GM12878 (cell line): Measurements from ENCODE around the gene CSMD2. TPM values are rescaled to one million over a fixed set of nuclear protein-coding genes. Genes with fewer than 3 reads are reported as not detected.

Experiments
- ATAC-seq: fragments of 200-7000 bp; cut with Tn5 transposase; 3 replicates; pipeline ENCODE4 v1.9.1; 2020; ENCODE audit warnings: mild to moderate bottlenecking, moderate library complexity
- BruUV-seq: library from RNA; stranded (reverse); fragments of 400-500 nt; replicated peaks from 2 replicates; lab custom pipeline; 2021; lab: Mats Ljungman, UMichigan
- CTCF ChIA-PET: fragments of 300-600 bp; sonication (Branson Sonifier 250); formaldehyde crosslinking; extraction: SDS; loops from one replicate; lab custom pipeline; 2021; ENCODE audit warnings: inconsistent platforms; lab: Yijun Ruan, JAX
- POLR2A ChIA-PET: fragments of 350-600 bp; formaldehyde crosslinking; extraction: SDS; loops from one replicate; lab custom pipeline; 2021; ENCODE audit warnings: inconsistent platforms; lab: Charles Lee
- RAD21 ChIA-PET: fragments of 300-600 bp; sonication (Branson Sonifier 250); formaldehyde crosslinking; loops from one replicate; lab custom pipeline; 2023; ENCODE audit warnings: antibody characterized with exemption; ENCODE audit not compliant: unreplicated experiment; lab: Charles Lee
- SMC1A ChIA-PET: fragments of 300-600 bp; sonication (Branson Sonifier 250); formaldehyde crosslinking; loops from one replicate; lab custom pipeline; 2023; ENCODE audit not compliant: unreplicated experiment, uncharacterized antibody; lab: Charles Lee
- DNase-seq: peaks from one replicate; pipeline ENCODE4 v3.0.0-alpha.2; 2011; ENCODE audit warnings: low read depth, low spot score
- FAIRE-seq: peaks from 3 replicates; lab custom pipeline; 2011; peaks lifted over from hg19 to GRCh38; lab: Jason Lieb, UNC
- H2AFZ ChIP-seq: 2 replicates; pipeline ENCODE4 v1.6.0; 2011; ENCODE audit warnings: low read depth, low read length, control low read depth; ENCODE audit not compliant: control insufficient read depth
- H3K27ac ChIP-seq: 2 replicates; pipeline ENCODE4 v1.5.1; 2011; ENCODE audit warnings: control low read depth; ENCODE audit not compliant: control insufficient read depth, insufficient read depth
- H3K27me3 ChIP-seq, 2 experiments: replicated peaks in 1 of 2; 2 replicates each; pipeline versions ENCODE4 v1.6.0 to v1.6.1; 2011; ENCODE audit warnings: low read length in 1 of 2; ENCODE audit not compliant: control insufficient read depth in 2 of 2, insufficient read depth in 2 of 2
- H3K36me3 ChIP-seq, 2 experiments: 2 replicates each; pipeline ENCODE4 v1.5.1; 2011; ENCODE audit warnings: low read length in 1 of 2; ENCODE audit not compliant: control insufficient read depth in 2 of 2, insufficient read depth in 2 of 2
- H3K4me1 ChIP-seq: 2 replicates; pipeline ENCODE4 v1.6.1; 2011; ENCODE audit warnings: mild to moderate bottlenecking, low read length, moderate library complexity, mixed read lengths; ENCODE audit not compliant: control insufficient read depth, insufficient read depth
- H3K4me2 ChIP-seq: 2 replicates; pipeline ENCODE4 v1.6.0; 2011; ENCODE audit warnings: control low read depth; ENCODE audit not compliant: control insufficient read depth, insufficient read depth
- H3K4me3 ChIP-seq: fragments of 200-600 bp; sonication (generic); 2 replicates; pipeline ENCODE4 v1.5.1; 2016
- H3K79me2 ChIP-seq: 2 replicates; pipeline ENCODE4 v1.6.0; 2011; ENCODE audit warnings: low read length; ENCODE audit not compliant: control insufficient read depth, insufficient read depth
- H3K9ac ChIP-seq: 2 replicates; pipeline ENCODE4 v1.8.0; 2011; ENCODE audit warnings: low read length, control low read depth, mixed read lengths; ENCODE audit not compliant: control insufficient read depth, insufficient read depth
- H3K9me3 ChIP-seq: replicated peaks from 3 replicates; pipeline ENCODE4 v1.5.1; 2011; ENCODE audit warnings: mild to moderate bottlenecking, low read length; ENCODE audit not compliant: control insufficient read depth, insufficient read depth
- H4K20me1 ChIP-seq: 2 replicates; pipeline ENCODE4 v1.6.0; 2011; ENCODE audit not compliant: control insufficient read depth, insufficient read depth
- CHD2 ChIP-seq: IDR thresholded peaks from 2 replicates; pipeline ENCODE4 v1.6.1; 2011; ENCODE audit warnings: low read depth, low read length, improper control_type of control experiment, borderline replicate concordance
- HCFC1 ChIP-seq: fragments of 150-350 bp; IDR thresholded peaks from 2 replicates; pipeline ENCODE4 v1.6.1; 2014; ENCODE audit warnings: low read length
- IKZF1 ChIP-seq: fragments of 450-650 bp; conservative IDR thresholded peaks from 2 replicates; pipeline ENCODE4 v1.6.1; 2017; ENCODE audit warnings: antibody characterized with exemption, mild to moderate bottlenecking
- JUNB ChIP-seq: IDR thresholded peaks from 2 replicates; pipeline ENCODE4 v1.6.1; 2016; ENCODE audit warnings: antibody characterized with exemption, mild to moderate bottlenecking
- JUND ChIP-seq: IDR thresholded peaks from 2 replicates; pipeline ENCODE4 v1.6.1; 2012; ENCODE audit warnings: low read depth, mild to moderate bottlenecking, low read length, improper control_type of control experiment, moderate library complexity
- MTA2 ChIP-seq: fragments of 450-650 bp; IDR thresholded peaks from 2 replicates; pipeline ENCODE4 v1.6.1; 2016; ENCODE audit warnings: low read depth, mild to moderate bottlenecking, moderate library complexity
- NR2C1 ChIP-seq: fragments of 450-650 bp; IDR thresholded peaks from 2 replicates; pipeline ENCODE4 v1.6.1; 2017; ENCODE audit warnings: antibody characterized with exemption, mild to moderate bottlenecking, moderate library complexity
- NR2C2 ChIP-seq: IDR thresholded peaks from 2 replicates; pipeline ENCODE4 v1.6.1; 2011; ENCODE audit warnings: borderline replicate concordance, low read depth; ENCODE audit not compliant: control insufficient read depth, insufficient read length
- POLR2AphosphoS2 ChIP-seq: IDR thresholded peaks from 2 replicates; pipeline ENCODE4 v1.6.1; 2011; ENCODE audit warnings: low read depth, mild to moderate bottlenecking, low read length, improper control_type of control experiment, moderate library complexity
- RAD51 ChIP-seq: fragments of 450-650 bp; IDR thresholded peaks from 2 replicates; pipeline ENCODE4 v1.6.1; 2016; ENCODE audit warnings: moderate library complexity, mild to moderate bottlenecking, inconsistent platforms
- SMAD5 ChIP-seq: IDR thresholded peaks from 2 replicates; pipeline ENCODE4 v1.6.1; 2016; ENCODE audit warnings: antibody characterized with exemption, low read depth
- SP1 ChIP-seq: IDR thresholded peaks from one replicate; pipeline ENCODE4 v1.6.1; 2011; ENCODE audit warnings: low read depth, low read length
- SREBF1 ChIP-seq: IDR thresholded peaks from 2 replicates; pipeline ENCODE4 v1.6.1; 2012; ENCODE audit warnings: mild to moderate bottlenecking, low read length
- WGBS: methylation state at CpG from one replicate; pipeline ENCODE4 v1.1.6; 2016; ENCODE audit warnings: low lambda C conversion rate; ENCODE audit not compliant: insufficient replicate concordance, insufficient coverage; ENCODE audit errors: missing lambda C conversion rate; 5-methylcytosine and 5-hydroxymethylcytosine counted together
- in situ Hi-C: fragments of 300-500 bp; cut with MboI; formaldehyde crosslinking; loops from 9 replicates; pipeline ENCODE4 v1.14.3; 2018; ENCODE audit warnings: mixed read lengths
- intact Hi-C: fragments of 100-400 bp; cut with micrococcal nuclease; formaldehyde crosslinking; loops from one replicate; pipeline ENCODE4 v1.14.2; 2022; ENCODE audit not compliant: unreplicated experiment
- polyA plus RNA-seq, 11 experiments: library from polyadenylated mRNA; depleted of rRNA in 4 of 11; unstranded in 6 of 11; stranded (reverse) in 5 of 11; fragments of >200 nt; fragmentation: Nextera tagmentation in 4 of 11; fragmentation: Illumina TruSeq in 1 of 11; extraction: Ambion mirVana in 4 of 11; extraction: Trizol in 1 of 11; gene quantifications; 1 replicate in 1 of 11; 2 replicates in 10 of 11; pipeline versions ENCODE4 v1.2.1 to v1.2.3, GENCODE V29; 2011 to 2016; ENCODE audit warnings: inconsistent platforms in 2 of 11, missing spikeins in 2 of 11, low read depth in 1 of 11
- total RNA-seq, 4 experiments: library from RNA; depleted of rRNA in 3 of 4; stranded (reverse); fragments of >200 nt in 3 of 4; fragmentation: Illumina TruSeq in 1 of 4; extraction: Trizol in 1 of 4; gene quantifications; 2 replicates each; pipeline versions ENCODE4 v1.2.1 to v1.2.3, GENCODE V29; 2013 to 2021
- TF ChIP-seq, protein P1 (sequence below): IDR thresholded peaks from 2 replicates; pipeline ENCODE4 v1.6.1; 2012; ENCODE audit warnings: low read length, inconsistent platforms

Gene CSMD2
- total and polyA plus RNA-seq, 10 of the 15 experiments (the other 5 are each of a cell fraction or from before 2014, with no cell fraction given), result under 0.01 TPM; not detected in 9

- Histone ChIP-seq H3K79me2 (no peaks in the 10 kb centered on the region), H2AFZ (no peak overlapping the region), H3K27me3 (no peaks in the 10 kb centered on the region), H3K4me2 (no peak overlapping the region), H3K27ac (no peak overlapping the region), H3K4me3 (no peak overlapping the region), H4K20me1 (no peaks in the 10 kb centered on the region), H3K9ac (no peak overlapping the region), H3K9me3 (no peaks in the 10 kb centered on the region; the same call in 2 of the 3 replicates), H3K4me1 (no peaks in the 10 kb centered on the region), H3K36me3 (no peaks in the 10 kb centered on the region)
- TF ChIP-seq NR2C2 (no peak), SMAD5 (no peak), IKZF1 (no peak), JUND (no peak), RAD51 (no peak), HCFC1 (no peak), POLR2AphosphoS2 (no peak), NR2C1 (no peak), JUNB (no peak), SP1 (no peak), CHD2 (no peak), SREBF1 (no peak), MTA2 (no peak)
- TF ChIP-seq, protein P1, sequence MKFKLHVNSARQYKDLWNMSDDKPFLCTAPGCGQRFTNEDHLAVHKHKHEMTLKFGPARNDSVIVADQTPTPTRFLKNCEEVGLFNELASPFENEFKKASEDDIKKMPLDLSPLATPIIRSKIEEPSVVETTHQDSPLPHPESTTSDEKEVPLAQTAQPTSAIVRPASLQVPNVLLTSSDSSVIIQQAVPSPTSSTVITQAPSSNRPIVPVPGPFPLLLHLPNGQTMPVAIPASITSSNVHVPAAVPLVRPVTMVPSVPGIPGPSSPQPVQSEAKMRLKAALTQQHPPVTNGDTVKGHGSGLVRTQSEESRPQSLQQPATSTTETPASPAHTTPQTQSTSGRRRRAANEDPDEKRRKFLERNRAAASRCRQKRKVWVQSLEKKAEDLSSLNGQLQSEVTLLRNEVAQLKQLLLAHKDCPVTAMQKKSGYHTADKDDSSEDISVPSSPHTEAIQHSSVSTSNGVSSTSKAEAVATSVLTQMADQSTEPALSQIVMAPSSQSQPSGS, result no peak
- WGBS, result 51% methylated on average over 3 of the region's 3 CpGs
- no TSS peak for BruUV-seq
- POLR2A ChIA-PET, result no interaction called here
- SMC1A ChIA-PET, result no interaction called here
- CTCF ChIA-PET, result no interaction called here
- ATAC-seq (no peak), FAIRE-seq (no peak), DNase-seq (no peak)
- intact Hi-C loops (no loop called here), in situ Hi-C loops (no loop called here)
- RAD21 ChIA-PET, result no interaction called here
These were observed 657.4 kb downstream of the CSMD2 start for GRCh38 chr1:33507661-33508060.
